ENCODE data around the gene MYCBP2. TPM values are rescaled to one million over a fixed set of nuclear protein-coding genes. Genes with fewer than 3 reads are reported as not detected.
A peak's percentile ranks its signal among the peaks of the same experiment; 100 is the strongest.
"Not testable (repeated sequence)": the region's sequence is repeated elsewhere in the genome, so short reads cannot be mapped to it uniquely, and the experiment has no call there.

The MYCBP2 gene
- total RNA-seq, 6 donors from 2014 or later = 83.3 to 288 (median 127) TPM

GRCh38 chr13:77299587-77299986 lies 27.3 kb downstream of the MYCBP2 start:
- DNase-seq (no peak), ATAC-seq (ENCODE audit: low FRiP score in 2 of 2) (no peak)
- TF ChIP-seq POLR2AphosphoS5 (IDR thresholded peaks at IDR 0.05) = no peak
- no peak for TF ChIP-seq CTCF (IDR thresholded peaks at IDR 0.05)
- TF ChIP-seq EP300 (IDR thresholded peaks at IDR 0.05) = no peak
- TF ChIP-seq POLR2A (IDR thresholded peaks at IDR 0.05) = no peak
- peaks cover 0 to 13% (median 0%) of the 10 kb centered on the region in 4 donors for H3K36me3 ChIP-seq
- H3K27ac ChIP-seq = peak overlapping the region in 2 of 4 donors; percentile 50 to 70
- no peak overlapping the region for H3K4me3 ChIP-seq
- WGBS, 2 donors = 40% methylated on average over 1 of the region's 1 CpG
- H3K27me3 ChIP-seq = no peaks in the 10 kb centered on the region
- no peaks in the 10 kb centered on the region for H3K9me3 ChIP-seq
- peaks cover 28 to 48% (median 38%) of the 10 kb centered on the region in 4 donors for H3K4me1 ChIP-seq

DNA sequence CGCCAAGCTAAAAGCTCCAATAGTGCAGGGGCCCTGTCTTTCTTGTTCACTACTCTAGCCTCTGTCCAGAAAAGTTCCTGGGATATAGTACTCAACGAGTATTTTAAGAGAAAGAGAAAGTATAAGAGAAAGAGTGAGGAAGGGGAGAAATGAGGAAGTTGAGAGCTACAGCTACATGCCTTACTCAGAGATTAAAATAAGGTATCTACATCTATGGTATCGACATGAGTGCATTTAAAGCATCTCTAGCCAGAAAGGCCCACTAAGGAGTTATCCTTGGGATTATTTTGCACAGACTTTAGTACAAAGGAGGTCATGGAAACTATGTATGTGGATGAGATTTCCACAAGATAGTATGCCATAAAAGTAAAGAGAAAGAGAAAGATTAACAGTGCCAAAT lies 28.5 kb downstream of the MYCBP2 start:
- Histone ChIP-seq H3K9me3 (no peaks in the 10 kb centered on the region), H3K27me3 (no peaks in the 10 kb centered on the region), H3K4me1 (peaks cover 28 to 48% (median 38%) of the 10 kb centered on the region in 4 donors), H3K36me3 (peaks cover 0 to 14% (median 0%) of the 10 kb centered on the region in 4 donors), H3K4me3 (no peak overlapping the region), H3K27ac (peak overlapping the region in 1 of 4 donors; percentile 2)
- no peak for TF ChIP-seq CTCF (IDR thresholded peaks at IDR 0.05)
- TF ChIP-seq POLR2AphosphoS5 (IDR thresholded peaks at IDR 0.05) = no peak
- TF ChIP-seq POLR2A (IDR thresholded peaks at IDR 0.05) = no peak
- TF ChIP-seq EP300 (IDR thresholded peaks at IDR 0.05) = no peak
- WGBS, 2 donors = 53 to 73% methylated on average over 3 of the region's 3 CpGs
- ATAC-seq (ENCODE audit: low FRiP score in 2 of 2) (no peak), DNase-seq (no peak)

DNA sequence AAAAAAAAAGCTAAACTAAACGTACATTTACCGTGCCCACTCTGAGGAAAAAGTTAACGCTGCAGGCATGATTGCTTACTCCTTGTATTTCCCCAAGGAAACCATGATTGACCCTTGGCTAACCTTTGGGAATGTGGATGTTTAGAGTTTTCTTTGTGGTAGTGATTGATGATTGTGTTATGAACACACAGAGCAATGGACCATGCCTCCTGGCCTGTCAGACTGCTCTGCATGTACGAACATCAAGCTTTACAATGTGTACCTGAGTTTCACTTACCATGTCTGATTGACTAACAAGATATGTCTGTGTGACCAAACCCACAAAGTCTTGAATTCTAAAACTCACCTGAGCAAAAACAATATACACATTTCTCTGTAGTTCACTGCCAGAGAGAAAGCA lies 35.1 kb downstream of the MYCBP2 start:
- Histone ChIP-seq H3K27ac (no peak overlapping the region), H3K4me3 (no peak overlapping the region), H3K4me1 (no peaks in the 10 kb centered on the region), H3K9me3 (no peaks in the 10 kb centered on the region), H3K27me3 (no peaks in the 10 kb centered on the region), H3K36me3 (peaks cover 0 to 50% (median 16%) of the 10 kb centered on the region in 4 donors)
- DNase-seq = no peak
- 50 to 65% methylated on average over 4 of the region's 4 CpGs for WGBS, 2 donors
- TF ChIP-seq CTCF (IDR thresholded peaks at IDR 0.05) = no peak
- TF ChIP-seq POLR2A (IDR thresholded peaks at IDR 0.05) = no peak
- no peak for TF ChIP-seq POLR2AphosphoS5 (IDR thresholded peaks at IDR 0.05)
- TF ChIP-seq EP300 (IDR thresholded peaks at IDR 0.05) = no peak
- no peak for ATAC-seq (ENCODE audit: low FRiP score in 2 of 2)

GRCh38 chr13:77290342-77290741 lies 36.6 kb downstream of the MYCBP2 start:
- peaks cover 0 to 42% (median 16%) of the 10 kb centered on the region in 4 donors for H3K36me3 ChIP-seq
- H3K27ac ChIP-seq = no peak overlapping the region
- H3K27me3 ChIP-seq = no peaks in the 10 kb centered on the region
- ATAC-seq (ENCODE audit: low FRiP score in 2 of 2) (no peak), DNase-seq (no peak)
- no peak for TF ChIP-seq POLR2AphosphoS5 (IDR thresholded peaks at IDR 0.05)
- TF ChIP-seq EP300 (IDR thresholded peaks at IDR 0.05) = no peak
- TF ChIP-seq POLR2A (IDR thresholded peaks at IDR 0.05) = no peak
- TF ChIP-seq CTCF (IDR thresholded peaks at IDR 0.05) = no peak
- no peaks in the 10 kb centered on the region for H3K4me1 ChIP-seq
- H3K4me3 ChIP-seq = no peak overlapping the region
- H3K9me3 ChIP-seq = no peaks in the 10 kb centered on the region
- 94% methylated on average over 2 of the region's 2 CpGs for WGBS, 2 donors

DNA sequence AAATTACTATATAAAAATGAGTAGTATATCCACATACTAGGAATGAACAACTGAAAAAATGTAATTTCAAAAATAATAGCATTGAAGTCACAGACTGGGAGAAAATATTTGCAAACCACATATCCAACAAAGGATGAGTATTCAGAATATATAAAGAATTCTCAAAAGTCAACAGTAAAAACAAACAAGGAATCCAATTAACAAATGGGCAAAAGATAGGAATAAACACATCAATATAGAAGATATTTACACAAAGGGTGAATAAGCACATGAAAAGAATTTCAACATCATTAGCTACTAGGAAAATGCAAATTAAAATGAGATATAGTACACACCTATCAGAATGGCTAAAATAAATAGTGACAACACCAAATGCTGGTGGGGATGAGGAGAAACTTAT lies 37.0 kb downstream of the MYCBP2 start:
- Histone ChIP-seq H3K27ac (no peak overlapping the region), H3K27me3 (no peaks in the 10 kb centered on the region), H3K9me3 (no peaks in the 10 kb centered on the region), H3K36me3 (peaks cover 0 to 40% (median 16%) of the 10 kb centered on the region in 4 donors), H3K4me3 (no peak overlapping the region), H3K4me1 (no peaks in the 10 kb centered on the region)
- TF ChIP-seq EP300 (IDR thresholded peaks at IDR 0.05) = no peak
- no peak for TF ChIP-seq POLR2A (IDR thresholded peaks at IDR 0.05)
- TF ChIP-seq CTCF (IDR thresholded peaks at IDR 0.05) = no peak
- TF ChIP-seq POLR2AphosphoS5 (IDR thresholded peaks at IDR 0.05) = no peak
- no peak for DNase-seq
- ATAC-seq (ENCODE audit: low FRiP score in 2 of 2) = no peak

GRCh38 chr13:77285632-77286031 lies 41.3 kb downstream of the MYCBP2 start:
- DNase-seq; H3K4me1 ChIP-seq; H3K9me3 ChIP-seq; H3K27ac ChIP-seq; H3K27me3 ChIP-seq; H3K4me3 ChIP-seq; ATAC-seq (ENCODE audit: low FRiP score in 2 of 2): not testable (repeated sequence)
- 88 to 92% methylated on average over 3 of the region's 3 CpGs for WGBS, 2 donors
- peaks cover 0 to 18% (median 15%) of the 10 kb centered on the region in 4 donors for H3K36me3 ChIP-seq

All from upper lobe of left lung (tissue), 6 donors.